SK-N-MC (cell line): ENCODE results near the gene FPR1.

Experiments used
- DNase-seq: peaks from one replicate; pipeline ENCODE4 v3.0.0-alpha.2; 2011; ENCODE audit warnings: low read depth, low spot score
- H3K27ac ChIP-seq: fragments of 200-600 bp; sonication (generic); 2 replicates; pipeline ENCODE4 v1.5.1; 2016; ENCODE audit warnings: mixed run types
- H3K36me3 ChIP-seq: fragments of 200-600 bp; sonication (generic); 2 replicates; pipeline ENCODE4 v1.6.1; 2017; ENCODE audit warnings: antibody characterized with exemption, low read length, mixed read lengths; ENCODE audit not compliant: insufficient read depth
- H3K4me3 ChIP-seq: fragments of 200-600 bp; sonication (generic); 2 replicates; pipeline ENCODE4 v1.5.1; 2016
- H3K9ac ChIP-seq: fragments of 200-600 bp; sonication (generic); 2 replicates; pipeline ENCODE4 v1.8.0; 2017; ENCODE audit warnings: mixed run types, mixed read lengths; ENCODE audit not compliant: insufficient read length
- H3K9me3 ChIP-seq: fragments of 200-600 bp; sonication (generic); 2 replicates; pipeline ENCODE4 v1.6.1; 2017; ENCODE audit warnings: low read depth, mild to moderate bottlenecking, antibody characterized with exemption, low read length, moderate library complexity, mixed read lengths
- EZH2 ChIP-seq: fragments of 200-600 bp; sonication (generic); IDR thresholded peaks from one replicate; pipeline ENCODE4 v1.6.1; 2017; ENCODE audit warnings: antibody characterized with exemption
- FOXP2 ChIP-seq: optimal IDR thresholded peaks from 2 replicates; pipeline ENCODE3; 2011; ENCODE audit warnings: mild to moderate bottlenecking, moderate library complexity; ENCODE audit not compliant: insufficient read depth; ENCODE audit errors: extremely low read length, control extremely low read depth
- POLR2AphosphoS5 ChIP-seq: IDR thresholded peaks from 2 replicates; pipeline ENCODE4 v1.6.1; 2012; ENCODE audit warnings: mild to moderate bottlenecking, low read depth, low read length, borderline replicate concordance

The FPR1 gene

GRCh38 chr19:51701468-51702100 lies 50.1 kb downstream of the FPR1 start:
- no peak overlapping the region for H3K9ac ChIP-seq
- TF ChIP-seq POLR2AphosphoS5 (no peak), FOXP2 (no peak), EZH2 (no peak)
- H3K4me3 ChIP-seq = no peak overlapping the region
- peaks cover 54% of the 10 kb centered on the region for H3K36me3 ChIP-seq
- DNase-seq = no peak
- no peaks in the 10 kb centered on the region for H3K9me3 ChIP-seq
- no peak overlapping the region for H3K27ac ChIP-seq

- TF ChIP-seq FOXP2 (no peak), POLR2AphosphoS5 (no peak), EZH2 (no peak)
- Histone ChIP-seq H3K36me3 (peaks cover 58% of the 10 kb centered on the region), H3K9me3 (no peaks in the 10 kb centered on the region), H3K4me3 (no peak overlapping the region), H3K9ac (no peak overlapping the region), H3K27ac (no peak overlapping the region)
- no peak for DNase-seq
Measured at GRCh38 chr19:51699170-51699569, 52.5 kb downstream of the FPR1 start.

- no peaks in the 10 kb centered on the region for H3K9me3 ChIP-seq
- H3K27ac ChIP-seq = no peak overlapping the region
- H3K36me3 ChIP-seq = peaks cover 62% of the 10 kb centered on the region
- no peak overlapping the region for H3K4me3 ChIP-seq
- no peak for DNase-seq
- no peak overlapping the region for H3K9ac ChIP-seq
- TF ChIP-seq FOXP2 = no peak
- TF ChIP-seq EZH2 = no peak
- no peak for TF ChIP-seq POLR2AphosphoS5
Measured at GRCh38 chr19:51698296-51698695, 53.4 kb downstream of the FPR1 start.

GRCh38 chr19:51697169-51697776 lies 54.4 kb downstream of the FPR1 start:
- no peak for TF ChIP-seq EZH2
- no peak for DNase-seq

GRCh38 chr19:51696606-51697005 lies 55.1 kb downstream of the FPR1 start:
- DNase-seq = no peak
- H3K9me3 ChIP-seq = no peaks in the 10 kb centered on the region
- H3K36me3 ChIP-seq = peaks cover 62% of the 10 kb centered on the region
- H3K4me3 ChIP-seq = no peak overlapping the region
- H3K9ac ChIP-seq = no peak overlapping the region
- TF ChIP-seq EZH2 (no peak), FOXP2 (no peak), POLR2AphosphoS5 (no peak)
- H3K27ac ChIP-seq = no peak overlapping the region

More at GRCh38 chr19:51697169-51697776, 54.4 kb downstream of the FPR1 start:
- peaks cover 67% of the 10 kb centered on the region for H3K36me3 ChIP-seq
- H3K4me3 ChIP-seq = no peak overlapping the region
- H3K9ac ChIP-seq = no peak overlapping the region
- H3K9me3 ChIP-seq = no peaks in the 10 kb centered on the region
- no peak overlapping the region for H3K27ac ChIP-seq
